Activated naive CD4-positive, alpha-beta T cell treated with anti-CD3 and anti-CD28 coated beads, Interleukin-2, amount 10 ng/mL, durations not matched to agents 7 days and 5 days (primary cell): ENCODE results near the gene MIEN1.
A peak's percentile ranks its signal among the peaks of the same experiment; 100 is the strongest.
"Not testable (repeated sequence)": the region's sequence is repeated elsewhere in the genome, so short reads cannot be mapped to it uniquely, and the experiment has no call there.

ENCODE experiments used
- CTCF ChIA-PET: fragments of 350-600 bp; sonication (Branson Sonifier 250); formaldehyde crosslinking; loops from one replicate; lab custom pipeline; 2021; ENCODE audit warnings: antibody characterized with exemption; lab: Charles Lee
- DNase-seq: peaks from one replicate; pipeline ENCODE4 v3.0.0-alpha.2; 2020
- H3K27ac Mint-ChIP-seq: one replicate; pipeline ENCODE4 v1.8.0; 2021; ENCODE audit warnings: mild to moderate bottlenecking, moderate library complexity, mixed read lengths
- H3K27me3 Mint-ChIP-seq: one replicate; pipeline ENCODE4 v1.8.0; 2021; ENCODE audit warnings: mild to moderate bottlenecking, mixed read lengths
- H3K36me3 Mint-ChIP-seq: one replicate; pipeline ENCODE4 v1.8.0; 2021; ENCODE audit warnings: mixed read lengths
- H3K4me1 Mint-ChIP-seq: one replicate; pipeline ENCODE4 v1.8.0; 2021; ENCODE audit warnings: mixed read lengths
- H3K4me3 Mint-ChIP-seq: one replicate; pipeline ENCODE4 v1.8.0; 2021; ENCODE audit warnings: mild to moderate bottlenecking, moderate library complexity, mixed read lengths
- H3K9me3 Mint-ChIP-seq: one replicate; pipeline ENCODE4 v1.8.0; 2021; ENCODE audit warnings: mixed read lengths

MIEN1 gene

GRCh38 chr17:39725923-39726322, 4.4 kb downstream of the MIEN1 start:
- CTCF ChIA-PET, H3K4me3 Mint-ChIP-seq, H3K27ac Mint-ChIP-seq, H3K9me3 Mint-ChIP-seq, DNase-seq, H3K27me3 Mint-ChIP-seq: not testable (repeated sequence)
- Mint-ChIP-seq H3K36me3 (peaks cover 16% of the 10 kb centered on the region), H3K4me1 (peaks cover 16% of the 10 kb centered on the region)

- CTCF ChIA-PET: no interaction called here
- DNase-seq: no peak
- no peak overlapping the region for H3K4me3 Mint-ChIP-seq
- H3K27ac Mint-ChIP-seq: no peak overlapping the region
- peaks cover 13% of the 10 kb centered on the region for H3K4me1 Mint-ChIP-seq
- peaks cover 9% of the 10 kb centered on the region for H3K27me3 Mint-ChIP-seq
- H3K9me3 Mint-ChIP-seq: no peaks in the 10 kb centered on the region
- H3K36me3 Mint-ChIP-seq: peaks cover 16% of the 10 kb centered on the region
Measured at GRCh38 chr17:39724731-39725130, 5.6 kb downstream of the MIEN1 start.

GRCh38 chr17:39722965-39723848, 7.1 kb downstream of the MIEN1 start:
- DNase-seq: peak; percentile 35
- Mint-ChIP-seq H3K27me3 (peaks cover 18% of the 10 kb centered on the region), H3K27ac (no peak overlapping the region), H3K4me1 (no peaks in the 10 kb centered on the region), H3K36me3 (peaks cover 4% of the 10 kb centered on the region), H3K9me3 (no peaks in the 10 kb centered on the region), H3K4me3 (no peak overlapping the region)
- CTCF ChIA-PET: interaction anchor here (0.6 to 1.4 kb wide), 2 partner anchors 27 to 54 kb away, joined by 3 read pairs; partner anchors contain the start of gene PNMT

GRCh38 chr17:39722104-39722503, 8.2 kb downstream of the MIEN1 start:
- no peak for DNase-seq
- Mint-ChIP-seq H3K36me3 (peaks cover 3% of the 10 kb centered on the region), H3K4me1 (no peaks in the 10 kb centered on the region), H3K4me3 (no peak overlapping the region), H3K9me3 (no peaks in the 10 kb centered on the region), H3K27me3 (peaks cover 19% of the 10 kb centered on the region), H3K27ac (no peak overlapping the region)
- CTCF ChIA-PET: interaction anchor here (1.4 kb wide), 1 partner anchor 53 kb away, joined by 3 read pairs; the partner anchor contains the start of gene PNMT

GRCh38 chr17:39719563-39720355, 10.6 kb downstream of the MIEN1 start:
- Mint-ChIP-seq H3K4me3 (no peak overlapping the region), H3K36me3 (peaks cover under 1% of the 10 kb centered on the region), H3K27ac (no peak overlapping the region), H3K9me3 (no peaks in the 10 kb centered on the region), H3K27me3 (peaks cover 40% of the 10 kb centered on the region), H3K4me1 (no peaks in the 10 kb centered on the region)
- CTCF ChIA-PET: interaction anchor here (1.0 to 1.9 kb wide), 2 partner anchors 31 to 74 kb away, joined by 3 to 6 read pairs; partner anchors contain the start of gene PGAP3
- no peak for DNase-seq

- no peak for DNase-seq
- CTCF ChIA-PET: interaction anchor here (1.5 kb wide), 1 partner anchor 95 kb away, joined by 9 read pairs; no protein-coding TSS in a partner anchor
- H3K36me3 Mint-ChIP-seq: no peaks in the 10 kb centered on the region
- H3K4me1 Mint-ChIP-seq: no peaks in the 10 kb centered on the region
- no peaks in the 10 kb centered on the region for H3K9me3 Mint-ChIP-seq
- no peak overlapping the region for H3K27ac Mint-ChIP-seq
- peaks cover 40% of the 10 kb centered on the region for H3K27me3 Mint-ChIP-seq
- no peak overlapping the region for H3K4me3 Mint-ChIP-seq
Measured at GRCh38 chr17:39717660-39718059, 12.7 kb downstream of the MIEN1 start.

GRCh38 chr17:39716879-39717536, 13.3 kb downstream of the MIEN1 start:
- H3K27ac Mint-ChIP-seq: no peak overlapping the region
- no peaks in the 10 kb centered on the region for H3K36me3 Mint-ChIP-seq
- peaks cover 40% of the 10 kb centered on the region for H3K27me3 Mint-ChIP-seq
- H3K9me3 Mint-ChIP-seq: no peaks in the 10 kb centered on the region
- no peak overlapping the region for H3K4me3 Mint-ChIP-seq
- no peaks in the 10 kb centered on the region for H3K4me1 Mint-ChIP-seq
- DNase-seq: no peak
- CTCF ChIA-PET: no interaction called here

GRCh38 chr17:39716073-39716818, 14.1 kb downstream of the MIEN1 start:
- no peak for DNase-seq
- Mint-ChIP-seq H3K27me3 (peaks cover 40% of the 10 kb centered on the region), H3K27ac (no peak overlapping the region), H3K4me1 (no peaks in the 10 kb centered on the region), H3K4me3 (no peak overlapping the region), H3K36me3 (no peaks in the 10 kb centered on the region), H3K9me3 (no peaks in the 10 kb centered on the region)
- CTCF ChIA-PET: interaction anchor here (1.2 to 2.1 kb wide), 2 partner anchors 62 to 95 kb away, joined by 4 to 7 read pairs; no protein-coding TSS in a partner anchor

GRCh38 chr17:39715375-39716072, 14.8 kb downstream of the MIEN1 start:
- Mint-ChIP-seq H3K36me3 (no peaks in the 10 kb centered on the region), H3K4me3 (no peak overlapping the region), H3K4me1 (no peaks in the 10 kb centered on the region), H3K27me3 (peaks cover 44% of the 10 kb centered on the region), H3K9me3 (no peaks in the 10 kb centered on the region), H3K27ac (no peak overlapping the region)
- CTCF ChIA-PET: interaction anchor here (1.2 to 2.1 kb wide), 2 partner anchors 62 to 94 kb away, joined by 4 to 7 read pairs; no protein-coding TSS in a partner anchor
- DNase-seq: no peak

GRCh38 chr17:39714234-39714633, 16.1 kb downstream of the MIEN1 start:
- CTCF ChIA-PET: interaction anchor here (2.1 kb wide), 1 partner anchor 93 kb away, joined by 7 read pairs; no protein-coding TSS in a partner anchor
- Mint-ChIP-seq H3K4me1 (peaks cover 5% of the 10 kb centered on the region), H3K9me3 (no peaks in the 10 kb centered on the region), H3K27ac (no peak overlapping the region), H3K36me3 (no peaks in the 10 kb centered on the region), H3K4me3 (no peak overlapping the region), H3K27me3 (peaks cover 33% of the 10 kb centered on the region)
- DNase-seq: no peak

- H3K9me3 Mint-ChIP-seq: no peaks in the 10 kb centered on the region
- no peak overlapping the region for H3K4me3 Mint-ChIP-seq
- no peak overlapping the region for H3K27ac Mint-ChIP-seq
- H3K36me3 Mint-ChIP-seq: no peaks in the 10 kb centered on the region
- H3K27me3 Mint-ChIP-seq: peaks cover 25% of the 10 kb centered on the region
- CTCF ChIA-PET: no interaction called here
- peaks cover 28% of the 10 kb centered on the region for H3K4me1 Mint-ChIP-seq
- no peak for DNase-seq
Measured at GRCh38 chr17:39711851-39712250, 18.5 kb downstream of the MIEN1 start.

- not testable (repeated sequence) for H3K36me3 Mint-ChIP-seq
- CTCF ChIA-PET: interaction anchor here (0.9 kb wide), 1 partner anchor 57 kb away, joined by 3 read pairs; no protein-coding TSS in a partner anchor
Measured at GRCh38 chr17:39711071-39711470, 19.3 kb downstream of the MIEN1 start.

More at GRCh38 chr17:39711071-39711470, 19.3 kb downstream of the MIEN1 start:
- not testable (repeated sequence) for H3K4me3 Mint-ChIP-seq, H3K9me3 Mint-ChIP-seq, DNase-seq, H3K27ac Mint-ChIP-seq
- Mint-ChIP-seq H3K4me1 (peaks cover 35% of the 10 kb centered on the region), H3K27me3 (peaks cover 21% of the 10 kb centered on the region)
